GM12801 (cell line): ENCODE results near the gene CCDC69.
A peak's percentile ranks its signal among the peaks of the same experiment; 100 is the strongest.

Experiments used
- CTCF ChIP-seq: IDR thresholded peaks from one replicate; pipeline ENCODE4 v1.5.1; 2011; ENCODE audit warnings: control low read depth; ENCODE audit not compliant: insufficient read length; ENCODE audit errors: extremely low read depth

Gene CCDC69

GRCh38 chr5:151178372-151178771 lies 45.5 kb downstream of the CCDC69 start:
- no peak for TF ChIP-seq CTCF

DNA sequence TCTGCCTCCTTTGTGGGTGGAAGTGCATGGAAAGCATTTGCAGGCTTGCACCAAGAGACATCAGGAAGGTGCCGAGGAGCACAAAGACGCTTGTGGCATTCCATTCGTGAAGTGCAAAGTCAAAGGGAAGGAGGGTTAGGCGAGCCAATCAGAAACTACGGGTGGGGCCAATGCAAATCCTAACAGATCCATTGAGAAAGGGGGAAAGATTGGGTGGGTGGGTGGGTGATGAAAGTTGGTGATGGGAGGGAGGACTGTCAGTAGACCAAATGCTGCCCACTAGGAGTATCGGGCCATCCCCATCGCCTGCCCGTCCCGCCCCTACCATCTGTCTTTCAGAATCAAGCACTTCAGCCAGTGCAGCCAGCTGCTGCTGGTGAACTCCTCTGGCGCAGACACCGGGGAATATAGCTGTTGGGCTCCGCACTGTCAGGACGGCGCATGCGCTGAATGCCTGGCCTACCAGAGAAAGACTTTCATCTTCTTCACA lies 49.2 kb downstream of the CCDC69 start:
- no peak for TF ChIP-seq CTCF

GRCh38 chr5:151173711-151174611 lies 49.9 kb downstream of the CCDC69 start:
- TF ChIP-seq CTCF = no peak

DNA sequence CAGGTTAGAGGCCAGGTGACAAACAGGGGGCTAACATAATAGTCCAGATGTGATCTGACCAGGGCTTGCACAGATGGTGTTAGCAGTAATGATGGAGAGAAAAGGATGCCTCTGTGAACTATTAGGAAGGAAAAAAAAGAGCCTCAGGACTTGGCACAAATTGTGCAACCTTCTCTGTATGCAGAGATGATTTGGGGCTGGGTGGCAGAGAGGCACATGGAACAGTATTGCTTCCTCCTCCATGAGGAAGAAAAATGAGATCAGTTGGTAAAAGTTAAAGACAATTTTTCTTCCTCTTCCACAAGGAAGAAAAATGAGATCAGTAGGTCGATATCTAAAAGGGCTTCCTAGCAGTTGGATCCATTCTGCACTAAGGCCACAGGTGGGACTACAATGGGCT lies 52.4 kb downstream of the CCDC69 start:
- TF ChIP-seq CTCF = no peak

DNA sequence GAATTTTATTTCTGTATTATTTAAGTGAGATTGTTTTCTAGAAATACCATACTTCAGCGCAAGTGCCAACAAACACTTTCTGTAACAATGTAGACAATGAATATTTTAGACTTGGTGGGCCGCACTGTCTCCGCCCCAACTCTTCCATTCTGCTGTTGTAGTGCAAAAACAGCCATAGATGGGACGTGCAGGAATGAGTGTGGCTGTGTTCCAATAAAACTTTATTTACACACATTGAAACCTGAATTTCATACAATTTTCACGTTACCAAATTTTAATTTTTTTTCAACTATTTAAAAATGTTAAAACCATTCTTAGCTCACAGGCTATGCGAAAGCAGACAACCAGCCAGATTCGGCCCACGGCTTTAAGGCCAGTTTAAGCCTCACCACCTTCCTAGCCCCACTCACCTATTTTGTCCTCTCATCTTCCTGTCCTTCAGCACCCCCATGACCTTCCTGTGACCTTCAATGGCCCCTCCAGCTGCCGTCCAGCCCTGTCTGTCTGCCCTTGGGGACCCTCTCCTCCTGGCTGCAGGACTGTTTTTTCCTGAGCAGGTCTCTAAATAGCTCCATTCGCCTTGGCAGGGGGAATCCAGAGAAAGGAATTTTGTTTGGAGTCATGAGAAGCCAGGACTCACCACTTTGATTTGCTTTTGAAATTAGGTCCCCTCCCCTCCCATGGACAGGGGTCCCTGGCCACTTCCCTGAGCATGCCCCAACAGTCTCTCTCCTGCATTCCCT lies 55.1 kb downstream of the CCDC69 start:
- no peak for TF ChIP-seq CTCF

DNA sequence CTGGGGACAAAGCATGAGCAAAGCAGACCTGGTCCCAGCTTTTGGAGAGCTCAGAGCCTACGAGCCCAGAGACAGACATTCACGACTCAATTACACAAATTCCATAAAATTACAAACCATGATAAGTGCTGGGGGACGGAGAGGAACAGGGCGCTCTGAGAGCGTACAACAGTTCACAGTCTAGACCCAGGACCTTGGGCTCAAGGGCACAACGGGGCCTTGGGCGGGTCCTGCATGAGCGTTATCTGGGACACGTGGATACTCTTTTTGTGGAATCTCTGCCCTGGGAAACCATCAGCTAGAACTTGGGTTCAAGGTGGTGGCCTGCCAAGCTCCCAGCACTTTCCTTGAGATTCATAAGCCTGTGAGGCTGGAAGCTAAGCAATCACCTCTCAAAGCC lies 56.9 kb downstream of the CCDC69 start:
- no peak for TF ChIP-seq CTCF

DNA sequence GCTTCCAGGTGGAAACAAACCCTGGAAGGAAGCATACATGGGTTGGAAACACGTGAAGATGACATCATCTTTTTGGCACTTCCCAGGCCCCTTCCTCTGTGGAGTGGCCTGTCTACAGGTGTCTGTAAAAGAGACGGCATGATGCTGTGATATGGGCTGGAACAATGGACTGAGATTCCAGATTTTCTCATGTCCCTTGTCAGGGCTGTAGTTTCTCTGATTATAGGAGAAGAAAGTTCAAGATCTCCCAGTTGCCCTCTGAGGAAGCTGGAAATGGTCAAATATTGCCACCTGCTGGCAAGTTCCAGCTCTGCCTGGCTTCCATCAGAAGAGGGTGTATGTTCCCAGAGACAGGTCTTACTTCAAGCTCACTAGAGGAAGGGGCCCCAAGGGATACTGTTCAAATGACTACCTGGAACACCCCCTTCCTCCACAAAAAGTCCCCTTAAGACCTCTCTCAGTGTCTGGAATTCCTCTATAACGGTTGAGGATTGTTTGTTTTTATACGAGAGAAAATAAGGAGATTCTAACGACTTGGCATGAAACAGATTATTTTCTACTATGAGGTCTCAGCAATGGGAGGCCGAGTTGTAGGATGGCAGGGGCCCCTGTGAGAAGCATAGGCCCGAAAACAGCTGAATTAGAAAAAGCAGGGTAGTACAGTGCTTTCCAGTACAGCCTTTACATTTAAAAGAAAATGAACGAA lies 59.1 kb downstream of the CCDC69 start:
- TF ChIP-seq CTCF = peak; percentile 72
